ENCODE results near the gene ABLIM2. TPM values are rescaled to one million over a fixed set of nuclear protein-coding genes. Genes with fewer than 3 reads are reported as not detected.
A peak's percentile ranks its signal among the peaks of the same experiment; 100 is the strongest.

Gene ABLIM2
- total and polyA plus RNA-seq, 7 experiments from 2014 or later, result 0.22 to 5.8 (median 3.1) TPM

DNA sequence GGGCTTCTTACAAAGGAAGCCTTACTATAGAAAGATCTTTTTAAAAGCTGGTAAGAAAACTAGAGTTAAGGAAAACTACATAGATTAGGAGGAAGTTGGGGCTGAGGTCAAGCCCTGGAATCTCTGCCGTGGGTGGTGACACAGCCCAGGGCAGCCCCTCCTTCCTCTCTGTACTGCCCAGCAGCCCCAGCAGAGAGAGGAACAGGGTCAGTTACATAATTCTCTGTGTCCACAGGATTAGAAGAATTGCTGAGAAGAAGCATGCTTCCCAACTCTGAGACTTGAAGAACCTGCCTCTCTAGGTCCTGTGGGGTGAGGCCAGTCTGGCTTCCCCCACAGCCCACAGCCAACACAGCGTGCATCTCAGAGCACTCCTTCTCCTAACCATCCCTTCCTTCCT, 9.2 kb upstream of the ABLIM2 start:
- H3K9me3 ChIP-seq (ENCODE audit: control insufficient read depth in 2 of 3, low read length in 3 of 3), result peaks cover 0 to 8% (median 0%) of the 10 kb centered on the region in 3 experiments
- no peak for DNase-seq
- H3K27ac ChIP-seq (ENCODE audit: low read depth, low read length), result no peak overlapping the region
- H3K36me3 ChIP-seq (ENCODE audit: control insufficient read depth in 2 of 3, insufficient read depth in 3 of 3, low read length in 3 of 3), result no peaks in the 10 kb centered on the region
- Mint-ChIP-seq H3K4me3 (no peak overlapping the region), H3K9me3 (peaks cover 0 to 22% (median 8%) of the 10 kb centered on the region in 11 donors), H3K27ac (no peak overlapping the region), H3K4me1 (peaks cover 0 to 12% (median 0%) of the 10 kb centered on the region in 7 donors), H3K27me3 (peaks cover 0 to 10% (median 0%) of the 10 kb centered on the region in 5 donors), H3K36me3 (no peaks in the 10 kb centered on the region)
- peak; percentile 84 for ATAC-seq
- ChIA-PET CTCF (no interaction called here), POLR2A (no interaction called here)
- intact Hi-C loops (cut with micrococcal nuclease), result no loop called here
- no peaks in the 10 kb centered on the region for H3K4me1 ChIP-seq (ENCODE audit: control insufficient read depth in 2 of 2, insufficient read depth in 2 of 2, low read length in 2 of 2)
- H3K27me3 ChIP-seq (ENCODE audit: control insufficient read depth in 2 of 2, insufficient read depth in 2 of 2, low read length in 2 of 2), result no peaks in the 10 kb centered on the region
- no peak overlapping the region for H3K4me3 ChIP-seq (ENCODE audit: low read length)

DNA sequence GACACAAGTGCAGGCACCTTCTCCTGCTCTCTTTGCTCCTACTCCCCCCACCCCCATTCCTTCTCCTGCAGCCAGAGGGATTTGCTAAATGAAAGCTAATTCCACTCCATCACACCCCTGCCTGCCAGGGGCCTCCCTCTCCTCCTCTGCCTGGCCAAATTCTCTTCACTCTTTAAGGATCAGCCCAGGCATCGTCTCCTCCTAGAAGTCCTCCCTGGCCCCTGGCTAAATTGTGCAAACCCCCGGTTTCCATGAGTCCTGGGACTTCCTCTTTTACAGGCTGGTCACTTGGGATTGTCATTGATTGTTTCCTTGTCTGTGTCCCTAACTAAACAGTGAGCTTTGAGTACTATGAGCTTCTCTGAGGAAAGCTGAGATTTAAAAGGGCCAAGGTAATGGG, 8.7 kb upstream of the ABLIM2 start:
- no peak overlapping the region for H3K4me3 Mint-ChIP-seq
- H3K27me3 Mint-ChIP-seq, result peaks cover 0 to 10% (median 0%) of the 10 kb centered on the region in 5 donors
- CTCF ChIA-PET, result no interaction called here
- H3K9me3 Mint-ChIP-seq, result peaks cover 0 to 22% (median 8%) of the 10 kb centered on the region in 11 donors
- H3K27ac ChIP-seq (ENCODE audit: low read depth, low read length), result no peak overlapping the region
- ATAC-seq, result peak; percentile 22
- no peaks in the 10 kb centered on the region for H3K36me3 ChIP-seq (ENCODE audit: control insufficient read depth in 2 of 3, insufficient read depth in 3 of 3, low read length in 3 of 3)
- H3K36me3 Mint-ChIP-seq, result no peaks in the 10 kb centered on the region
- H3K4me1 Mint-ChIP-seq, result peaks cover 0 to 10% (median 0%) of the 10 kb centered on the region in 7 donors
- no peak overlapping the region for H3K4me3 ChIP-seq (ENCODE audit: low read length)
- peaks cover 0 to 8% (median 0%) of the 10 kb centered on the region in 3 experiments for H3K9me3 ChIP-seq (ENCODE audit: control insufficient read depth in 2 of 3, low read length in 3 of 3)
- intact Hi-C loops (cut with micrococcal nuclease), result no loop called here
- POLR2A ChIA-PET, result no interaction called here
- no peak overlapping the region for H3K27ac Mint-ChIP-seq
- no peaks in the 10 kb centered on the region for H3K4me1 ChIP-seq (ENCODE audit: control insufficient read depth in 2 of 2, insufficient read depth in 2 of 2, low read length in 2 of 2)
- no peaks in the 10 kb centered on the region for H3K27me3 ChIP-seq (ENCODE audit: control insufficient read depth in 2 of 2, insufficient read depth in 2 of 2, low read length in 2 of 2)
- no peak for DNase-seq

DNA sequence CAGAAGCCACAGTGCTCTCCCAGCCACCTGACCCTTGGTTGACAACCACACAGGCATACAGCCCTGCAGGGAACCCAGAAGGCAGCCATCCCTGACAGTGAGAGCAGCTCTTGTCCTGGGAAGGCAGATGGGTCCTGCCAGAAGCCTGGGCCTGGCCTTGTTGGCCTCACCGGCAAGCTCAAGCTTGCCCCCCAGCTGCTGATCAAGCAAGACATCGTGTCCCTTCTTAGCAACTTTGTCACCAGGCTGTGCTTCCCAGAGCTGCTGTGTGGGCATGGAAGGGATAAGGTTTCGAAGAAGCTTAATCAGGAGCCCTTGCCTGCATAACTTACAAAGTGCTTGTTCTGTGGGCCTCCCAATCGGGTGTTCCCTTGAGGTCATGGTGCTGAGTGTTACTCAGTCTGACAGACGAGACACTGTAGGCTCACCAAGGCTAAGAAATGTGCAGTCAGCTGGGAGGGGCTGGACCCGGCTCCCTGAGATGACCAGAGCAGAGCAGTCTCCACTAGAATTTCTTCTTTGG, 6.8 kb upstream of the ABLIM2 start:
- CTCF ChIA-PET, result no interaction called here
- Mint-ChIP-seq H3K9me3 (peaks cover 0 to 22% (median 8%) of the 10 kb centered on the region in 11 donors), H3K27me3 (peaks cover 0 to 6% (median 2%) of the 10 kb centered on the region in 5 donors), H3K36me3 (no peaks in the 10 kb centered on the region), H3K4me3 (no peak overlapping the region), H3K27ac (no peak overlapping the region), H3K4me1 (peaks cover 0 to 4% (median 3%) of the 10 kb centered on the region in 7 donors)
- intact Hi-C loops (cut with micrococcal nuclease), result no loop called here
- Histone ChIP-seq H3K9me3 (ENCODE audit: control insufficient read depth in 2 of 3, low read length in 3 of 3) (peaks cover 0 to 8% (median 0%) of the 10 kb centered on the region in 3 experiments), H3K27me3 (ENCODE audit: control insufficient read depth in 2 of 2, insufficient read depth in 2 of 2, low read length in 2 of 2) (no peaks in the 10 kb centered on the region), H3K36me3 (ENCODE audit: control insufficient read depth in 2 of 3, insufficient read depth in 3 of 3, low read length in 3 of 3) (no peaks in the 10 kb centered on the region), H3K27ac (ENCODE audit: low read depth, low read length) (no peak overlapping the region), H3K4me1 (ENCODE audit: control insufficient read depth in 2 of 2, insufficient read depth in 2 of 2, low read length in 2 of 2) (no peaks in the 10 kb centered on the region), H3K4me3 (ENCODE audit: low read length) (no peak overlapping the region)
- ATAC-seq, result no peak
- DNase-seq, result no peak
- POLR2A ChIA-PET, result no interaction called here

DNA sequence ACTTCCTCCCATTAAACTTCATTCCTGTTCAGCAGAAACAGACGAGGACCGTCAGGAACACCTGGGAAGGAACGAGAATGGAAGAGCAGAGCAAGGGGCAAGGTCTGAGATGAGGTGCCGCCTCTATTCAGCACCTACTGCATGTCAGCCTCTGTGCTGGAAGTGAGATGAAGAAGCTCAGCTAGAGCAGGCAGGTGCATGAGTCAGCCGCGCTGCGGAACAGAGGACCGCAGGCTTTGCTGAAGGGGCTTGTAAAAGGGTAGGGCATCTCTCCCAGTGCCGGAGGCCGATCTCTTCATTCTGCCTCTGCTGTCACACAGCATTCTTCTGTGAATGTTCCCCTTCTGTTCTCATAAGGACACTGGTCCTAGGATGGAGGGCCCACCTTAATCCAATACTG, 6.1 kb upstream of the ABLIM2 start:
- ChIA-PET CTCF (no interaction called here), POLR2A (no interaction called here)
- Mint-ChIP-seq H3K27me3 (peaks cover 0 to 6% (median 5%) of the 10 kb centered on the region in 5 donors), H3K36me3 (no peaks in the 10 kb centered on the region), H3K27ac (no peak overlapping the region), H3K9me3 (peaks cover 0 to 22% (median 8%) of the 10 kb centered on the region in 11 donors), H3K4me1 (peaks cover 3 to 11% (median 7%) of the 10 kb centered on the region in 7 donors), H3K4me3 (no peak overlapping the region)
- H3K27ac ChIP-seq (ENCODE audit: low read depth, low read length), result no peak overlapping the region
- ATAC-seq, result no peak
- H3K27me3 ChIP-seq (ENCODE audit: control insufficient read depth in 2 of 2, insufficient read depth in 2 of 2, low read length in 2 of 2), result no peaks in the 10 kb centered on the region
- intact Hi-C loops (cut with micrococcal nuclease), result no loop called here
- H3K9me3 ChIP-seq (ENCODE audit: control insufficient read depth in 2 of 3, low read length in 3 of 3), result peaks cover 0 to 8% (median 0%) of the 10 kb centered on the region in 3 experiments
- no peak for DNase-seq
- H3K36me3 ChIP-seq (ENCODE audit: control insufficient read depth in 2 of 3, insufficient read depth in 3 of 3, low read length in 3 of 3), result no peaks in the 10 kb centered on the region
- no peak overlapping the region for H3K4me3 ChIP-seq (ENCODE audit: low read length)
- peaks cover 1 to 2% of the 10 kb centered on the region in 2 donors for H3K4me1 ChIP-seq (ENCODE audit: control insufficient read depth in 2 of 2, insufficient read depth in 2 of 2, low read length in 2 of 2)

DNA sequence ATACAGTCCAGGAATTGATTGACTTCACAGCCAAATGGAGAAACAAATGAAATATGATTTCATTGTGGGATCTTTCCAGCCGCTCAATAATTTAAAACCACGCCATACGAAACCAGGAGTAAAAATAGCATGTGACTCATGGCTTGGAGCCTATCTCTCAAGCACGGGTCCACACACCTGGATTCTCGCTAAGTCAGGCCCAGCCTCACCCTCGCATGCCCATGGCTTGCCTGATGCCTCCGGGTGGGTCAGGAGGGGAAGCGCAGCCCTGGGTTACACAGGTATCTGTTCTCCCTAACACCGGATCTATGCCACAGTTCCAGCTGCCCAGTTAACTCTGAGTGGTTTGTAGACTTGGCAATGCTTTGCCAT, 5.6 kb upstream of the ABLIM2 start:
- H3K4me3 ChIP-seq (ENCODE audit: low read length), result no peak overlapping the region
- H3K4me1 Mint-ChIP-seq, result peaks cover 7 to 15% (median 11%) of the 10 kb centered on the region in 7 donors
- DNase-seq, result no peak
- CTCF ChIA-PET, result no interaction called here
- no peak overlapping the region for H3K4me3 Mint-ChIP-seq
- no peaks in the 10 kb centered on the region for H3K27me3 ChIP-seq (ENCODE audit: control insufficient read depth in 2 of 2, insufficient read depth in 2 of 2, low read length in 2 of 2)
- peaks cover 0 to 8% (median 5%) of the 10 kb centered on the region in 5 donors for H3K27me3 Mint-ChIP-seq
- intact Hi-C loops (cut with micrococcal nuclease), result no loop called here
- no peak overlapping the region for H3K27ac Mint-ChIP-seq
- peaks cover 0 to 8% (median 0%) of the 10 kb centered on the region in 3 experiments for H3K9me3 ChIP-seq (ENCODE audit: control insufficient read depth in 2 of 3, low read length in 3 of 3)
- no peak for ATAC-seq
- peaks cover 0 to 20% (median 8%) of the 10 kb centered on the region in 11 donors for H3K9me3 Mint-ChIP-seq
- H3K4me1 ChIP-seq (ENCODE audit: control insufficient read depth in 2 of 2, insufficient read depth in 2 of 2, low read length in 2 of 2), result peaks cover 4 to 7% of the 10 kb centered on the region in 2 donors
- no peaks in the 10 kb centered on the region for H3K36me3 Mint-ChIP-seq
- POLR2A ChIA-PET, result no interaction called here
- H3K36me3 ChIP-seq (ENCODE audit: control insufficient read depth in 2 of 3, insufficient read depth in 3 of 3, low read length in 3 of 3), result no peaks in the 10 kb centered on the region
- no peak overlapping the region for H3K27ac ChIP-seq (ENCODE audit: low read depth, low read length)

- Mint-ChIP-seq H3K27me3 (peaks cover 0 to 12% (median 5%) of the 10 kb centered on the region in 5 donors), H3K9me3 (peaks cover 0 to 20% (median 5%) of the 10 kb centered on the region in 11 donors), H3K4me1 (peaks cover 7 to 20% (median 15%) of the 10 kb centered on the region in 7 donors), H3K27ac (no peak overlapping the region), H3K4me3 (no peak overlapping the region), H3K36me3 (no peaks in the 10 kb centered on the region)
- no peak for ATAC-seq
- H3K4me3 ChIP-seq (ENCODE audit: low read length), result no peak overlapping the region
- no peak for DNase-seq
- POLR2A ChIA-PET, result no interaction called here
- H3K27ac ChIP-seq (ENCODE audit: low read depth, low read length), result no peak overlapping the region
- H3K36me3 ChIP-seq (ENCODE audit: control insufficient read depth in 2 of 3, insufficient read depth in 3 of 3, low read length in 3 of 3), result no peaks in the 10 kb centered on the region
- intact Hi-C loops (cut with micrococcal nuclease), result no loop called here
- CTCF ChIA-PET, result no interaction called here
- H3K27me3 ChIP-seq (ENCODE audit: control insufficient read depth in 2 of 2, insufficient read depth in 2 of 2, low read length in 2 of 2), result no peaks in the 10 kb centered on the region
- peaks cover 0 to 6% (median 0%) of the 10 kb centered on the region in 3 experiments for H3K9me3 ChIP-seq (ENCODE audit: control insufficient read depth in 2 of 3, low read length in 3 of 3)
- H3K4me1 ChIP-seq (ENCODE audit: control insufficient read depth in 2 of 2, insufficient read depth in 2 of 2, low read length in 2 of 2), result peaks cover 4 to 9% of the 10 kb centered on the region in 2 donors
These were observed 5.0 kb upstream of the ABLIM2 start for GRCh38 chr4:8163436-8164193.
